Stimulated activated CD4-positive, alpha-beta T cell treated with anti-CD3 and anti-CD28 coated beads, Interleukin-12 subunit alpha, Interleukin-12 subunit beta, amount 100 ng/mL, for 48 hours (primary cell): ENCODE data around the gene TIMM8B.
"Not testable (repeated sequence)": the region's sequence is repeated elsewhere in the genome, so short reads cannot be mapped to it uniquely, and the experiment has no call there.

ENCODE experiments used
- DNase-seq, 3 donors: peaks; one replicate each; pipeline ENCODE4 v3.0.0-alpha.2; 2020; ENCODE audit warnings: low read depth in 2 of 3, low spot score in 1 of 3

The TIMM8B gene

GRCh38 chr11:112086422-112087191, at the start of gene TIMM8B, which contains the start of gene SDHD:
Gene TIMM8B (minus strand): TSS chr11:112086756. CDS start chr11:112086723, 33 bp downstream.
Gene SDHD (plus strand): TSS chr11:112086873. CDS start chr11:112086908, 35 bp downstream.
- DNase-seq, result peak; percentile 92 to 94 (median 93)

GRCh38 chr11:112134473-112134872, 47.9 kb upstream of the TIMM8B start:
- DNase-seq, result no peak

- DNase-seq, result no peak
Observed at GRCh38 chr11:112132737-112133136, 46.2 kb upstream of the TIMM8B start.

GRCh38 chr11:112129656-112130055, 43.1 kb upstream of the TIMM8B start:
- no peak for DNase-seq

GRCh38 chr11:112128483-112129121, 42.0 kb upstream of the TIMM8B start:
- DNase-seq, result no peak

GRCh38 chr11:112127056-112127455, 40.5 kb upstream of the TIMM8B start:
- no peak for DNase-seq

GRCh38 chr11:112123129-112123528, 36.6 kb upstream of the TIMM8B start:
- DNase-seq, result no peak

GRCh38 chr11:112121981-112122615, 35.5 kb upstream of the TIMM8B start:
- no peak for DNase-seq

GRCh38 chr11:112118176-112118575, 31.6 kb upstream of the TIMM8B start:
- no peak for DNase-seq

- no peak for DNase-seq
Observed at GRCh38 chr11:112115386-112115785, 28.8 kb upstream of the TIMM8B start.

- no peak for DNase-seq
Observed at GRCh38 chr11:112114460-112114859, 27.9 kb upstream of the TIMM8B start.

GRCh38 chr11:112113539-112114457, 27.2 kb upstream of the TIMM8B start:
- peak in 1 of 3 donors; percentile 6 for DNase-seq

GRCh38 chr11:112106070-112106469, 19.5 kb upstream of the TIMM8B start:
- no peak for DNase-seq

- DNase-seq, result no peak
Observed at GRCh38 chr11:112103446-112103845, 16.9 kb upstream of the TIMM8B start.

- no peak for DNase-seq
Observed at GRCh38 chr11:112100462-112100861, 13.9 kb upstream of the TIMM8B start.

- DNase-seq, result no peak
Observed at GRCh38 chr11:112097734-112098528, 11.4 kb upstream of the TIMM8B start.

- no peak for DNase-seq
Observed at GRCh38 chr11:112096194-112096593, 9.6 kb upstream of the TIMM8B start.

GRCh38 chr11:112095302-112095701, 8.7 kb upstream of the TIMM8B start:
- not testable (repeated sequence) for DNase-seq

GRCh38 chr11:112087212-112087611, 656 bp upstream of the TIMM8B start:
- DNase-seq, result no peak

- DNase-seq, result peak; percentile 21 to 40 (median 38)
Observed at GRCh38 chr11:112085822-112086421, 634 bp downstream of the TIMM8B start.
